Neuronal stem cell (in vitro differentiated cells): ENCODE data around the gene C1orf198.

ENCODE experiments used
- DNase-seq: peaks from one replicate; pipeline ENCODE4 v3.0.0-alpha.2; 2013; ENCODE audit warnings: low spot score
- H2AFZ ChIP-seq: one replicate; pipeline ENCODE4 v1.6.1; 2013; ENCODE audit warnings: mild to moderate bottlenecking, low read length, inconsistent platforms
- H2AK5ac ChIP-seq: 2 replicates; pipeline ENCODE4 v1.6.1; 2013; ENCODE audit warnings: low read depth, mild to moderate bottlenecking, inconsistent platforms, low read length, moderate library complexity, mixed read lengths
- H2BK120ac ChIP-seq: 2 replicates; pipeline ENCODE4 v1.6.1; 2013; ENCODE audit warnings: low read depth, mild to moderate bottlenecking, inconsistent platforms, low read length, moderate library complexity, mixed read lengths
- H2BK12ac ChIP-seq: one replicate; pipeline ENCODE4 v1.6.1; 2013; ENCODE audit warnings: low read length, inconsistent platforms
- H2BK15ac ChIP-seq: 2 replicates; pipeline ENCODE4 v1.6.1; 2013; ENCODE audit warnings: mild to moderate bottlenecking, low read length, inconsistent platforms, mixed read lengths
- H2BK5ac ChIP-seq: one replicate; pipeline ENCODE4 v1.6.1; 2013; ENCODE audit warnings: inconsistent platforms, mild to moderate bottlenecking, low read length, moderate library complexity
- H3K14ac ChIP-seq: one replicate; pipeline ENCODE4 v1.6.1; 2013; ENCODE audit warnings: low read length, inconsistent platforms
- H3K18ac ChIP-seq: 2 replicates; pipeline ENCODE4 v1.6.1; 2013; ENCODE audit warnings: low read length, inconsistent platforms
- H3K23ac ChIP-seq: 2 replicates; pipeline ENCODE4 v1.6.1; 2013; ENCODE audit warnings: low read depth, mild to moderate bottlenecking, mixed read lengths, low read length, inconsistent platforms; ENCODE audit not compliant: poor library complexity
- H3K27ac ChIP-seq: replicated peaks from 3 replicates; pipeline ENCODE4 v1.5.1; 2013; ENCODE audit warnings: low read length, inconsistent platforms
- H3K27me3 ChIP-seq, 3 experiments: 2 replicates each; pipeline ENCODE4 v1.6.1; 2013; ENCODE audit warnings: low read length in 3 of 3, mild to moderate bottlenecking in 2 of 3, inconsistent platforms in 1 of 3, low read depth in 1 of 3, mixed read lengths in 1 of 3, moderate library complexity in 1 of 3; ENCODE audit not compliant: control insufficient read depth in 3 of 3, insufficient read depth in 3 of 3
- H3K36me3 ChIP-seq, 2 donors: replicated peaks in 1 of 2; 2 replicates each; pipeline ENCODE4 v1.6.1; 2013; ENCODE audit warnings: low read length in 2 of 2; ENCODE audit not compliant: control insufficient read depth in 2 of 2, insufficient read depth in 2 of 2
- H3K4ac ChIP-seq: 2 replicates; pipeline ENCODE4 v1.6.1; 2013; ENCODE audit warnings: inconsistent platforms, mild to moderate bottlenecking, low read length, moderate library complexity
- H3K4me1 ChIP-seq, 2 donors: 1 replicate in 1 of 2; 2 replicates in 1 of 2; pipeline ENCODE4 v1.6.1; 2013; ENCODE audit warnings: low read length in 2 of 2, low read depth in 1 of 2; ENCODE audit not compliant: control insufficient read depth in 2 of 2, insufficient read depth in 1 of 2
- H3K4me2 ChIP-seq: one replicate; pipeline ENCODE4 v1.6.1; 2013; ENCODE audit warnings: mild to moderate bottlenecking, low read length, inconsistent platforms; ENCODE audit not compliant: insufficient read depth, poor library complexity, severe bottlenecking
- H3K4me3 ChIP-seq, 2 donors: 2 replicates each; pipeline ENCODE4 v1.5.1; 2013; ENCODE audit warnings: low read length in 2 of 2, mild to moderate bottlenecking in 2 of 2, inconsistent platforms in 1 of 2, moderate library complexity in 1 of 2
- H3K79me1 ChIP-seq: one replicate; pipeline ENCODE4 v1.6.1; 2013; ENCODE audit warnings: low read depth, mild to moderate bottlenecking, inconsistent platforms, low read length, moderate library complexity
- H3K9ac ChIP-seq: one replicate; pipeline ENCODE4 v1.6.1; 2013; ENCODE audit warnings: mild to moderate bottlenecking, low read depth, low read length, inconsistent platforms; ENCODE audit not compliant: poor library complexity
- H3K9me3 ChIP-seq, 2 donors: replicated peaks in 1 of 2; 2 replicates each; pipeline versions ENCODE3 to v1.6.1; 2013; ENCODE audit warnings: low read length in 2 of 2, mild to moderate bottlenecking in 2 of 2, inconsistent platforms in 1 of 2, low read depth in 1 of 2, mixed read lengths in 1 of 2, moderate library complexity in 1 of 2; ENCODE audit not compliant: control insufficient read depth in 2 of 2, insufficient read depth in 1 of 2
- H4K8ac ChIP-seq: one replicate; pipeline ENCODE4 v1.6.1; 2013; ENCODE audit warnings: low read depth, mild to moderate bottlenecking, inconsistent platforms, low read length, moderate library complexity
- H4K91ac ChIP-seq: one replicate; pipeline ENCODE4 v1.6.1; 2013; ENCODE audit warnings: low read length, low read depth, mild to moderate bottlenecking, inconsistent platforms; ENCODE audit not compliant: poor library complexity
- WGBS, 2 donors: extraction: QIAGEN DNeasy Blood & Tissue Kit; methylation state at CpG; one replicate each; pipeline ENCODE4 v1.1.7; 2013; ENCODE audit warnings: missing lambda C conversion rate in 2 of 2, mixed read lengths in 1 of 2; ENCODE audit not compliant: insufficient read length in 2 of 2, insufficient replicate concordance in 1 of 2; ENCODE audit errors: extremely low coverage in 2 of 2; 5-methylcytosine and 5-hydroxymethylcytosine counted together

The C1orf198 gene

GRCh38 chr1:230907472-230908205, 39.3 kb upstream of the C1orf198 start:
- Histone ChIP-seq H3K9me3 (no peaks in the 10 kb centered on the region), H2BK5ac (no peak overlapping the region), H3K23ac (no peak overlapping the region), H2BK12ac (no peak overlapping the region), H4K91ac (no peak overlapping the region), H3K27ac (no peak overlapping the region), H2AFZ (no peak overlapping the region), H3K27me3 (no peaks in the 10 kb centered on the region), H3K4ac (no peak overlapping the region), H3K4me1 (peaks cover 2 to 12% of the 10 kb centered on the region in 2 donors), H2BK15ac (no peak overlapping the region), H3K36me3 (peaks cover 3 to 72% of the 10 kb centered on the region in 2 donors), H3K14ac (no peak overlapping the region), H3K79me1 (no peaks in the 10 kb centered on the region), H3K4me2 (no peak overlapping the region), H4K8ac (no peak overlapping the region), H2AK5ac (no peak overlapping the region), H3K9ac (no peak overlapping the region), H3K4me3 (no peak overlapping the region), H2BK120ac (no peak overlapping the region), H3K18ac (no peak overlapping the region)
- DNase-seq, result no peak
- no CpG with 5 or more reads among the region's 4 CpGs for WGBS, 2 donors

GRCh38 chr1:230906226-230906625, 37.9 kb upstream of the C1orf198 start:
- H2BK12ac ChIP-seq, result no peak overlapping the region
- peaks cover 3 to 57% of the 10 kb centered on the region in 2 donors for H3K36me3 ChIP-seq
- no peak overlapping the region for H4K8ac ChIP-seq
- no peak overlapping the region for H2BK5ac ChIP-seq
- no peak overlapping the region for H3K4me2 ChIP-seq
- no peaks in the 10 kb centered on the region for H3K27me3 ChIP-seq
- WGBS, 2 donors, result no CpG with 5 or more reads among the region's 2 CpGs
- no peak overlapping the region for H4K91ac ChIP-seq
- no peak overlapping the region for H3K18ac ChIP-seq
- no peak overlapping the region for H2AK5ac ChIP-seq
- no peak overlapping the region for H3K4ac ChIP-seq
- no peak for DNase-seq
- H3K4me1 ChIP-seq, result peaks cover 2 to 12% of the 10 kb centered on the region in 2 donors
- H3K79me1 ChIP-seq, result no peaks in the 10 kb centered on the region
- no peak overlapping the region for H3K4me3 ChIP-seq
- H3K23ac ChIP-seq, result no peak overlapping the region
- H3K14ac ChIP-seq, result no peak overlapping the region
- no peak overlapping the region for H3K27ac ChIP-seq
- no peak overlapping the region for H3K9ac ChIP-seq
- no peaks in the 10 kb centered on the region for H3K9me3 ChIP-seq
- no peak overlapping the region for H2BK120ac ChIP-seq
- no peak overlapping the region for H2BK15ac ChIP-seq
- peak overlapping the region; percentile 27 for H2AFZ ChIP-seq

GRCh38 chr1:230905733-230906132, 37.4 kb upstream of the C1orf198 start:
- H2BK15ac ChIP-seq, result no peak overlapping the region
- H4K91ac ChIP-seq, result no peak overlapping the region
- peaks cover 4 to 12% of the 10 kb centered on the region in 2 donors for H3K4me1 ChIP-seq
- no peak overlapping the region for H3K4ac ChIP-seq
- DNase-seq, result no peak
- no peak overlapping the region for H2BK5ac ChIP-seq
- no peak overlapping the region for H3K23ac ChIP-seq
- H2AFZ ChIP-seq, result peak overlapping the region; percentile 27
- H2AK5ac ChIP-seq, result no peak overlapping the region
- H3K9me3 ChIP-seq, result no peaks in the 10 kb centered on the region
- no peaks in the 10 kb centered on the region for H3K27me3 ChIP-seq
- H3K18ac ChIP-seq, result no peak overlapping the region
- H2BK120ac ChIP-seq, result no peak overlapping the region
- no peaks in the 10 kb centered on the region for H3K79me1 ChIP-seq
- H3K4me3 ChIP-seq, result no peak overlapping the region
- H3K14ac ChIP-seq, result no peak overlapping the region
- WGBS, 2 donors, result no CpG with 5 or more reads among the region's 5 CpGs
- H3K9ac ChIP-seq, result no peak overlapping the region
- H3K4me2 ChIP-seq, result no peak overlapping the region
- no peak overlapping the region for H4K8ac ChIP-seq
- no peak overlapping the region for H2BK12ac ChIP-seq
- H3K36me3 ChIP-seq, result peaks cover 3 to 53% of the 10 kb centered on the region in 2 donors
- H3K27ac ChIP-seq, result no peak overlapping the region

- no peak for DNase-seq
- Histone ChIP-seq H2BK5ac (no peak overlapping the region), H3K4me3 (no peak overlapping the region), H3K9ac (no peak overlapping the region), H3K27me3 (no peaks in the 10 kb centered on the region), H3K36me3 (peaks cover 2 to 26% of the 10 kb centered on the region in 2 donors), H2BK120ac (no peak overlapping the region), H4K91ac (peak overlapping the region; percentile 2), H2AK5ac (no peak overlapping the region), H3K14ac (no peak overlapping the region), H3K23ac (no peak overlapping the region), H2AFZ (no peak overlapping the region), H3K9me3 (no peaks in the 10 kb centered on the region), H3K79me1 (no peaks in the 10 kb centered on the region), H3K4me2 (no peak overlapping the region), H3K27ac (no peak overlapping the region), H4K8ac (no peak overlapping the region), H2BK15ac (no peak overlapping the region), H3K4ac (peak overlapping the region; percentile 72), H3K18ac (no peak overlapping the region), H2BK12ac (no peak overlapping the region), H3K4me1 (peaks cover 4 to 12% of the 10 kb centered on the region in 2 donors)
- no CpG with 5 or more reads among the region's 22 CpGs for WGBS, 2 donors
These were observed 34.1 kb upstream of the C1orf198 start for GRCh38 chr1:230902349-230902923.
